Neural cell (in vitro differentiated cells): ENCODE data around the gene ZNF574.

Source experiments
- CTCF ChIP-seq: fragments of 450-650 bp; IDR thresholded peaks from 2 replicates; pipeline ENCODE4 v1.5.1; 2014; ENCODE audit warnings: antibody characterized with exemption, mild to moderate bottlenecking, moderate library complexity; ENCODE audit not compliant: poor library complexity, severe bottlenecking
- TAF1 ChIP-seq: IDR thresholded peaks from 2 replicates; pipeline ENCODE4 v1.6.1; 2012; ENCODE audit warnings: low read depth

- TF ChIP-seq TAF1 (no peak), CTCF (no peak)
These were observed 38.4 kb downstream of the ZNF574 start for GRCh38 chr19:42114412-42114811.
